ENCODE results near the gene CAVIN3.
A peak's percentile ranks its signal among the peaks of the same experiment; 100 is the strongest.

CAVIN3 gene

GRCh38 chr11:6320411-6321155, at the start of gene CAVIN3:
Gene CAVIN3 (minus strand): TSS chr11:6320501. CDS start chr11:6320476, 25 bp downstream.
- peak; percentile 42 to 86 (median 55) for DNase-seq (ENCODE audit: low read depth in 3 of 3)

GRCh38 chr11:6365659-6366058, 45.4 kb upstream of the CAVIN3 start:
- DNase-seq (ENCODE audit: low read depth in 3 of 3) = no peak

- peak; percentile 37 to 74 (median 45) for DNase-seq (ENCODE audit: low read depth in 3 of 3)
Observed at GRCh38 chr11:6362873-6363678, 42.8 kb upstream of the CAVIN3 start.

DNA sequence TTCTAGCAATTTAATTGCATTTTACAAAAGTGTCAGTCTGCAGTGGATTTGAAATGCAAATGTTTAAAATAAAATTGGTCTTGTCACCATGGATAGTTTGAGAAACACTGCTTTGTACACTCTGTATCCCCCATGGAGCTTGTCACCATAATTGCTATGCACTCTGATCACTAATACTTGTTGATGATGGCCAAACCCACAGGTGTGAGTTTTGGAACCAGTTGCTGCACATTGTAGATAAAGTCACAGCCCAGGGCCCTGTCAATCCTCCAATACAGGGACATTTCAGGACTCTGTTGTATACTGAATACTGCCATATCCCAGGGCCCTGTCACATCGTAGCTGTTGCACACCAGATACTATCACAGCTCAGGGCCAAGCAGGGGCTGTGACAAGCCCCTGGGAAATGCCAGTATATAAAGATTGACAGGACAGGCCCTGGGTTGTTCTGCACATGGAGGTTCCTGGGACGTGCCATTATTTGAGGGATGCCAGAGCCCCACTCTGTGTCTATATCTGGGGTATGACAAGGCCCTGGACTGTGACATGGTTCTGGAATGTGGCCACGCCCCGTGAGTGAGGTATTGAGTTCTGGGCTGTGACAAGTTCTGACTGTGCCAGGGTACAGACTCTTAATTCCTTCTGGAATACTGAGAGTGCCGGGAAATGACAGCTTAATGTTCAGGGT, 42.0 kb upstream of the CAVIN3 start:
- DNase-seq (ENCODE audit: low read depth in 3 of 3) = no peak

- no peak for DNase-seq (ENCODE audit: low read depth in 3 of 3)
Observed at GRCh38 chr11:6360183-6360582, 39.9 kb upstream of the CAVIN3 start.

DNA sequence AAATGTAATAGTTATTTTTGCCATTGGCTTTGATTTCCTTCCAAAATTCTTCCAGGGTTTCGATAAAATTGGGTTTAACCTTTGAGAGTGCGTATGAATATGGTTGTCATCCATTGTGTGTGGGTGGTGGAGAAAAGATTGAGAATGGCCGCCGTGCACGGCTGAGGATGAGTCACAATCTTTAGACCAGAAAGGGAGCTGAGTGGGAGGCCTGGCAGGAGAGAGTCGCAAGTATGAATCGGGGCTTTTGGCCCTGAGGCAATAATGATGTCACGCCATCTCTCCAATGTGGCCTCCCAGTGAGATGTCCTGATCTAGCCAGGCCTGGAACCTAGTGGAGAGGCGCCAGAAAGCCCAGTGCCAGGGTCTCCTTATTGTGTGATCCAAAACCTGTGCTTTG, 36.9 kb upstream of the CAVIN3 start:
- DNase-seq (ENCODE audit: low read depth in 3 of 3) = peak; percentile 5 to 49 (median 25)

DNA sequence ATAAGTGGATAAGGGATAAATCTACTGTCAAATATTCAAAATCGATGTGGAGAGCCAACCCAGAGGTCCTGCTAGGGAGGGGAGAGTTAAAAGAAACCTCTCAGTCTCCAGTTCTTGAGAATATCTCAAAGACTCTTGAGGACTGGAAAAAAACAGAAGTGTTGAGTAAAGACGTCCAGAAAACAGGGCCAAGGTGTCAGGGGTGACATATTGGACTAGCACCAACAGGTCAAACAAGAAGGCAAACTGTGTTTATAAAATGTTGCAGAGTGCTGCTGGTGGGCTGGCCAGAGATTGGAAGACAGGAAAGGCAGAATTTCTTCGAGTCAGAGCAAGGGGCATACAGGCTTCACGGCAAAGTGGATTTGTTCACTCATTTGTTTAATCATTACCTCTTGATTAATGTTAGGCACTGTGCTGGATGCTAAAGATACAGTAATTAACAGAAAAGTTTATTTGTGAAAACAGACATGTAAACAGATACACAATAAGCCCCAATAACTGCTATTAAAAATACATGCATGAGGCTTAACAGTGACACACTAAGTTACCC, 36.3 kb upstream of the CAVIN3 start:
- no peak for DNase-seq (ENCODE audit: low read depth in 3 of 3)

GRCh38 chr11:6354651-6355485, 34.6 kb upstream of the CAVIN3 start:
- DNase-seq (ENCODE audit: low read depth in 3 of 3) = no peak

DNA sequence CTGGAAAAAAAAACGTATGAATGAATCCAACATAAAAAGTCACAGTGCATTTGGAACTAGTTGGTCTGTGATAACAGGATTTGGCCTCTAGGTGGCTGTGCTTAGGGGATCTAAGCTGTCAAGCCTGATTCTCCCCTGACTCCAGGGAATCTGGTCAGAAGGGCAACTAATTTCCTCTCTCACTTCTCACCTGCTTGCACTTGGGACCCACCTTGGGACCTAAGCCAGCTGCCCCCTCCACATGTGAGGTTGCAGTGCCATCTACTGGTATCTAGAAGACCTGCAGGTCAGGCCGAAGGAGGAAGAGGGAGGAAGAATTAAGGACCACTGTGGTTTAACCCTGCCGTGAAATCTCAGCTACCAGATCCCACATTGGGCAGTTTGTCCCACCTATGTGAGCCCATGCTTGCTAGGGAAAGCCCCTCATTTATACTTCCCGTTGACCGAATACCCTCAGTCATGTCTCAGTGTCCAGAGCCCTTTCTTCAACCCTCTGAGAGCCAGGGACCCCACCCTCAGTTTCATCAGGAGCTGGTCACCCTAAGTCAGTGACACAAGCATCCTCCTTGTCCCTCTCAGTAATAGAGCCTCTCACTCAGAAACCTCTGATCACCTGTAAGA, 33.2 kb upstream of the CAVIN3 start:
- peak; percentile 22 to 43 (median 43) for DNase-seq (ENCODE audit: low read depth in 3 of 3)

GRCh38 chr11:6351782-6352382, 31.6 kb upstream of the CAVIN3 start:
- DNase-seq (ENCODE audit: low read depth in 3 of 3) = peak in 1 of 3 experiments; percentile 30

- no peak for DNase-seq (ENCODE audit: low read depth in 3 of 3)
Observed at GRCh38 chr11:6350486-6350885, 30.2 kb upstream of the CAVIN3 start.

DNA sequence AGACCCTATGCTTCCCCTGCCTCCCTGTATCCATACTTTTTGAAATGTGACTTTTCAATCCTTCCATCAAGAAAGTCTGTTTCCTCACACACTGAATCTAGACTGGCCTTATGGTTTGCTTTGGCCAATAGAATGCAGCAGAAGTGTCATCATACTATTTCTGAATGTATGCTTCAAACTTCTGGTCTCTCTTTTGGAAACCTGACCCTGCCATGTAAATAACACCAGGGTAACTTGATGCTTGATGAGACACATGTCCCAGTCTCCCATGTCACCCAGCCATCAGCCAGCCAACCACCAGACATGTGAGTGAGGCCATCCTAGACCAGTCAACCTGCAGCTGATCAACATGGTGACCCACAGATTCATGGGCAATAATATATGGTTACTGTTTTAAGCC, 29.7 kb upstream of the CAVIN3 start:
- DNase-seq (ENCODE audit: low read depth in 3 of 3) = no peak

GRCh38 chr11:6345366-6345765, 25.1 kb upstream of the CAVIN3 start:
- DNase-seq (ENCODE audit: low read depth in 3 of 3) = no peak

DNA sequence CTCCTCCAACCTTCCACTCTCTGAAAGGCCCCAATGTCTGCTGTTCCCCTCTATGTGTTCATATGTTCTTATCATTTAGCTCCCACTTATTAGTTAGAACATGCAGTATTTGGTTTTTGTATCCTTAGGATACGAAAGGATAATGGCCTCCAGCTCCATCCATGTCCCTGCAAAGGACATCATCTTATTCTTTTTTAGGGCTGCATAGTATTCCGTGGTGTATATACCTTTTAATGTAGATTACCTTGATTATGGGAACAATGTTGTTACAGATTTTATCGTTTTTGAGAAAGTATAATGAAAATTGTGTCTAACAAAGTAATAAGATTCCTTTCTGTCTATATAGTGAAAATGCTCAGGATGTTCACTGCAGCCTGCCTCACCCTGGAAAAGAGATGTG, 16.0 kb upstream of the CAVIN3 start:
- DNase-seq (ENCODE audit: low read depth in 3 of 3) = no peak

GRCh38 chr11:6334806-6335205, 14.5 kb upstream of the CAVIN3 start:
- no peak for DNase-seq (ENCODE audit: low read depth in 3 of 3)

DNA sequence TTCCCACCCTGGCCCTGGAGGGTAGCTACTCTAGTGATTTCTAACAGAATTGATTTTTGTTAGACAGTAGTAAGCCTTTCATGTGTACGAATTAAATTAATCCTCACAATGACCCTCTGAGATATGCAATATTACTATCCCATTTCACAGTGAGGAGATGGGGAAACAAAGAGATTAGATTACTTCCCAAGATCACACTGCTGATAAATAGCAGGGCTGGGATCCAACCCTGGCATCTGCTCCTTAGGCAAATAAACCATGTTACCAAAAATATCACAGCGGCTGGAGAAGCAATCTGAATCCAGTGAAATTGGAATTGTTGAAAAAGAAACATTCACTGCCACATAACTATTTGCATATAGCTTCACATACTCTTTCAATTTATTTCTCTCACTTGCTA, 12.8 kb upstream of the CAVIN3 start:
- no peak for DNase-seq (ENCODE audit: low read depth in 3 of 3)

- DNase-seq (ENCODE audit: low read depth in 3 of 3) = no peak
Observed at GRCh38 chr11:6332066-6332465, 11.8 kb upstream of the CAVIN3 start.

- no peak for DNase-seq (ENCODE audit: low read depth in 3 of 3)
Observed at GRCh38 chr11:6328321-6328720, 8.0 kb upstream of the CAVIN3 start.

- no peak for DNase-seq (ENCODE audit: low read depth in 3 of 3)
Observed at GRCh38 chr11:6327806-6328205, 7.5 kb upstream of the CAVIN3 start.

- DNase-seq (ENCODE audit: low read depth in 3 of 3) = no peak
Observed at GRCh38 chr11:6326985-6327384, 6.7 kb upstream of the CAVIN3 start.
